Endodermal cell (in vitro differentiated cells): ENCODE results near the gene ALOXE3. TPM values are rescaled to one million over a fixed set of nuclear protein-coding genes. Genes with fewer than 3 reads are reported as not detected.

Experiments used
- DNase-seq: peaks from one replicate; pipeline ENCODE4 v3.0.0-alpha.2; 2017
- H3K27ac ChIP-seq: 2 replicates; pipeline ENCODE4 v1.5.1; 2013; ENCODE audit warnings: mild to moderate bottlenecking, low read depth, low read length, moderate library complexity
- H3K27me3 ChIP-seq: 2 replicates; pipeline ENCODE4 v1.6.1; 2013; ENCODE audit warnings: mild to moderate bottlenecking, low read length, moderate library complexity; ENCODE audit not compliant: insufficient read depth, control insufficient read depth, poor library complexity, severe bottlenecking
- H3K36me3 ChIP-seq: 2 replicates; pipeline ENCODE4 v1.7.0; 2013; ENCODE audit warnings: mild to moderate bottlenecking, low read length, moderate library complexity; ENCODE audit not compliant: control insufficient read depth, insufficient read depth
- H3K4me1 ChIP-seq: one replicate; pipeline ENCODE4 v1.7.0; 2013; ENCODE audit warnings: low read length; ENCODE audit not compliant: control insufficient read depth, insufficient read depth
- H3K4me3 ChIP-seq: 2 replicates; pipeline ENCODE4 v1.5.1; 2013; ENCODE audit warnings: mild to moderate bottlenecking, low read length, moderate library complexity
- H3K9ac ChIP-seq: 2 replicates; pipeline ENCODE4 v1.6.1; 2013; ENCODE audit warnings: mild to moderate bottlenecking, low read length, moderate library complexity; ENCODE audit not compliant: poor library complexity, severe bottlenecking; ENCODE audit errors: extremely low read depth
- H3K9me3 ChIP-seq: 2 replicates; pipeline ENCODE4 v1.6.1; 2013; ENCODE audit warnings: mild to moderate bottlenecking, low read length, moderate library complexity; ENCODE audit not compliant: control insufficient read depth
- H3K27ac Mint-ChIP-seq: 2 replicates; pipeline ENCODE4 v1.8.0; 2020; ENCODE audit warnings: mixed read lengths
- H3K27me3 Mint-ChIP-seq: 2 replicates; pipeline ENCODE4 v1.8.0; 2021; ENCODE audit warnings: mild to moderate bottlenecking, mixed read lengths; ENCODE audit not compliant: insufficient read depth
- H3K36me3 Mint-ChIP-seq: 2 replicates; pipeline ENCODE4 v1.8.0; 2020; ENCODE audit warnings: low read depth, mixed read lengths
- H3K4me1 Mint-ChIP-seq: 2 replicates; pipeline ENCODE4 v1.8.0; 2020; ENCODE audit warnings: mixed read lengths
- H3K4me3 Mint-ChIP-seq: 2 replicates; pipeline ENCODE4 v1.8.0; 2020; ENCODE audit warnings: mild to moderate bottlenecking, moderate library complexity, mixed read lengths
- H3K9me3 Mint-ChIP-seq: 2 replicates; pipeline ENCODE4 v1.8.0; 2020; ENCODE audit warnings: mild to moderate bottlenecking, mixed read lengths
- WGBS, 2 experiments: methylation state at CpG; one replicate each; pipeline versions ENCODE4 v1.1.5 to v1.1.7; 2013; ENCODE audit warnings: missing lambda C conversion rate in 2 of 2, mixed read lengths in 1 of 2; ENCODE audit not compliant: insufficient coverage in 1 of 2, insufficient read length in 1 of 2; 5-methylcytosine and 5-hydroxymethylcytosine counted together
- total RNA-seq, 2 donors: library from RNA; stranded (reverse); fragmentation: NEBNext Ultra II Directional in 1 of 2; extraction: Animal tissue kit (Norgen Biotek cat#: 25700) in 1 of 2; gene quantifications; 2 replicates in 1 of 2; 3 replicates in 1 of 2; pipeline ENCODE4 v1.2.1, GENCODE V29; 2021
- TF ChIP-seq, protein P1 (sequence below): fragments of 200-600 bp; sonication (generic); conservative IDR thresholded peaks from 2 replicates; pipeline ENCODE4 v1.5.0; 2021; ENCODE audit warnings: antibody characterized with exemption, mild to moderate bottlenecking

The ALOXE3 gene
- total RNA-seq, 2 donors from 2014 or later = 0.13 to 0.49 TPM

GRCh38 chr17:8072341-8072728 is 46.0 kb downstream of the ALOXE3 start:
- peak; percentile 74 for DNase-seq
- H3K9me3 Mint-ChIP-seq = no peaks in the 10 kb centered on the region
- no peak overlapping the region for H3K27ac Mint-ChIP-seq
- Histone ChIP-seq H3K36me3 (no peaks in the 10 kb centered on the region), H3K9me3 (no peaks in the 10 kb centered on the region), H3K4me1 (peaks cover 12% of the 10 kb centered on the region), H3K4me3 (no peak overlapping the region), H3K9ac (no peak overlapping the region), H3K27ac (no peak overlapping the region), H3K27me3 (peaks cover 72% of the 10 kb centered on the region)
- peaks cover 48% of the 10 kb centered on the region for H3K4me1 Mint-ChIP-seq
- H3K27me3 Mint-ChIP-seq = peaks cover 71% of the 10 kb centered on the region
- TF ChIP-seq, protein P1, sequence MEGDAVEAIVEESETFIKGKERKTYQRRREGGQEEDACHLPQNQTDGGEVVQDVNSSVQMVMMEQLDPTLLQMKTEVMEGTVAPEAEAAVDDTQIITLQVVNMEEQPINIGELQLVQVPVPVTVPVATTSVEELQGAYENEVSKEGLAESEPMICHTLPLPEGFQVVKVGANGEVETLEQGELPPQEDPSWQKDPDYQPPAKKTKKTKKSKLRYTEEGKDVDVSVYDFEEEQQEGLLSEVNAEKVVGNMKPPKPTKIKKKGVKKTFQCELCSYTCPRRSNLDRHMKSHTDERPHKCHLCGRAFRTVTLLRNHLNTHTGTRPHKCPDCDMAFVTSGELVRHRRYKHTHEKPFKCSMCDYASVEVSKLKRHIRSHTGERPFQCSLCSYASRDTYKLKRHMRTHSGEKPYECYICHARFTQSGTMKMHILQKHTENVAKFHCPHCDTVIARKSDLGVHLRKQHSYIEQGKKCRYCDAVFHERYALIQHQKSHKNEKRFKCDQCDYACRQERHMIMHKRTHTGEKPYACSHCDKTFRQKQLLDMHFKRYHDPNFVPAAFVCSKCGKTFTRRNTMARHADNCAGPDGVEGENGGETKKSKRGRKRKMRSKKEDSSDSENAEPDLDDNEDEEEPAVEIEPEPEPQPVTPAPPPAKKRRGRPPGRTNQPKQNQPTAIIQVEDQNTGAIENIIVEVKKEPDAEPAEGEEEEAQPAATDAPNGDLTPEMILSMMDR = no peak
- H3K4me3 Mint-ChIP-seq = peak overlapping the region; percentile 48
- 7 to 23% methylated on average over 9 to 28 of the region's 28 CpGs for WGBS, 2 experiments
- H3K36me3 Mint-ChIP-seq = no peaks in the 10 kb centered on the region

GRCh38 chr17:8071496-8071895 is 46.8 kb downstream of the ALOXE3 start:
- Mint-ChIP-seq H3K36me3 (no peaks in the 10 kb centered on the region), H3K4me3 (peak overlapping the region; percentile 48), H3K27ac (no peak overlapping the region), H3K4me1 (peaks cover 48% of the 10 kb centered on the region), H3K9me3 (no peaks in the 10 kb centered on the region), H3K27me3 (peaks cover 63% of the 10 kb centered on the region)
- no peak for DNase-seq
- Histone ChIP-seq H3K36me3 (no peaks in the 10 kb centered on the region), H3K9me3 (no peaks in the 10 kb centered on the region), H3K27ac (no peak overlapping the region), H3K4me3 (no peak overlapping the region), H3K4me1 (peaks cover 12% of the 10 kb centered on the region), H3K9ac (no peak overlapping the region), H3K27me3 (peaks cover 69% of the 10 kb centered on the region)
- TF ChIP-seq, protein P1 = no peak
- WGBS, 2 experiments = 60 to 86% methylated on average over 2 to 12 of the region's 12 CpGs

- Histone ChIP-seq H3K4me3 (no peak overlapping the region), H3K9me3 (no peaks in the 10 kb centered on the region), H3K4me1 (peaks cover 12% of the 10 kb centered on the region), H3K27me3 (peaks cover 50% of the 10 kb centered on the region), H3K27ac (no peak overlapping the region), H3K36me3 (no peaks in the 10 kb centered on the region), H3K9ac (no peak overlapping the region)
- Mint-ChIP-seq H3K4me3 (no peak overlapping the region), H3K9me3 (no peaks in the 10 kb centered on the region), H3K27ac (peak overlapping the region; percentile 76), H3K27me3 (peaks cover 43% of the 10 kb centered on the region), H3K36me3 (no peaks in the 10 kb centered on the region), H3K4me1 (peaks cover 48% of the 10 kb centered on the region)
- TF ChIP-seq, protein P1 = no peak
- no peak for DNase-seq
- 83 to 100% methylated on average over 2 to 3 of the region's 3 CpGs for WGBS, 2 experiments
Observed at GRCh38 chr17:8069587-8069860, 48.8 kb downstream of the ALOXE3 start.
